SKM-1 (cell line): Measurements from ENCODE around the gene CELA1.
"Not testable (repeated sequence)": the region's sequence is repeated elsewhere in the genome, so short reads cannot be mapped to it uniquely, and the experiment has no call there.

ENCODE experiments used
- DNase-seq: peaks from one replicate; lab custom pipeline; 2025; ENCODE audit not compliant: unreplicated experiment; lab: John Stamatoyannopoulos, UW

The CELA1 gene

GRCh38 chr12:51345681-51346080 lies 798 bp downstream of the CELA1 start:
- DNase-seq: no peak

GRCh38 chr12:51343201-51343600 lies 3.3 kb downstream of the CELA1 start:
- DNase-seq: no peak

- DNase-seq: no peak
Observed at GRCh38 chr12:51342416-51342815, 4.1 kb downstream of the CELA1 start.

- peak; percentile 33 for DNase-seq
Observed at GRCh38 chr12:51341251-51342007, 5.0 kb downstream of the CELA1 start.

- no peak for DNase-seq
Observed at GRCh38 chr12:51339750-51340149, 6.7 kb downstream of the CELA1 start.

- DNase-seq: not testable (repeated sequence)
Observed at GRCh38 chr12:51337336-51337735, 9.1 kb downstream of the CELA1 start.

GRCh38 chr12:51335931-51336330 lies 10.5 kb downstream of the CELA1 start:
- DNase-seq: peak; percentile 32

- no peak for DNase-seq
Observed at GRCh38 chr12:51334764-51335163, 11.7 kb downstream of the CELA1 start.

GRCh38 chr12:51333536-51333935 lies 12.9 kb downstream of the CELA1 start:
- no peak for DNase-seq

GRCh38 chr12:51330186-51330585 lies 16.3 kb downstream of the CELA1 start:
- no peak for DNase-seq

- no peak for DNase-seq
Observed at GRCh38 chr12:51329742-51330141, 16.7 kb downstream of the CELA1 start.

- DNase-seq: no peak
Observed at GRCh38 chr12:51328587-51328986, 17.9 kb downstream of the CELA1 start.

GRCh38 chr12:51326698-51327439 lies 19.6 kb downstream of the CELA1 start:
- peak; percentile 73 for DNase-seq

GRCh38 chr12:51324953-51325352 lies 21.5 kb downstream of the CELA1 start:
- no peak for DNase-seq

- no peak for DNase-seq
Observed at GRCh38 chr12:51323966-51324895, 22.2 kb downstream of the CELA1 start, which contains the start of gene BIN2. Gene BIN2, minus strand, starts transcription at chr12:51324174. Its CDS starts 72 bp downstream, at chr12:51324102.

- no peak for DNase-seq
Observed at GRCh38 chr12:51323317-51323960, 23.0 kb downstream of the CELA1 start.

- DNase-seq: no peak
Observed at GRCh38 chr12:51322452-51322851, 24.0 kb downstream of the CELA1 start.

- no peak for DNase-seq
Observed at GRCh38 chr12:51321882-51322281, 24.6 kb downstream of the CELA1 start.

- DNase-seq: no peak
Observed at GRCh38 chr12:51320695-51321320, 25.7 kb downstream of the CELA1 start.

- DNase-seq: no peak
Observed at GRCh38 chr12:51320311-51320694, 26.2 kb downstream of the CELA1 start.
